WTC11 (cell line): Measurements from ENCODE around the gene ARID1A. TPM values are rescaled to one million over a fixed set of nuclear protein-coding genes. Genes with fewer than 3 reads are reported as not detected.

Source experiments
- ATAC-seq: fragments of 200-7000 bp; cut with Tn5 transposase; 2 replicates; pipeline ENCODE4 v1.10.0; 2021; ENCODE audit warnings: mild to moderate bottlenecking, moderate library complexity
- CTCF ChIA-PET: fragments of 300-600 bp; sonication (Branson Sonifier 250); formaldehyde crosslinking; loops from one replicate; lab custom pipeline; 2021; ENCODE audit warnings: antibody characterized with exemption; lab: Charles Lee
- POLR2A ChIA-PET: fragments of 350-600 bp; sonication (Branson Sonifier 250); formaldehyde crosslinking; loops from one replicate; lab custom pipeline; 2021; ENCODE audit warnings: antibody characterized with exemption; lab: Charles Lee
- DNase-seq: peaks from one replicate; pipeline ENCODE4 v3.0.0; 2021; ENCODE audit warnings: low spot score
- H3K27ac Mint-ChIP-seq: 2 replicates; pipeline ENCODE4 v1.8.0; 2021; ENCODE audit warnings: mixed read lengths
- H3K27me3 Mint-ChIP-seq: 2 replicates; pipeline ENCODE4 v1.8.0; 2021; ENCODE audit warnings: low read depth, mild to moderate bottlenecking, moderate library complexity, mixed read lengths
- H3K36me3 Mint-ChIP-seq: 2 replicates; pipeline ENCODE4 v1.8.0; 2021; ENCODE audit warnings: mixed read lengths
- H3K4me1 Mint-ChIP-seq: 2 replicates; pipeline ENCODE4 v1.8.0; 2022; ENCODE audit warnings: mixed read lengths
- H3K4me3 Mint-ChIP-seq: 2 replicates; pipeline ENCODE4 v1.8.0; 2021; ENCODE audit warnings: mild to moderate bottlenecking, moderate library complexity, mixed read lengths
- H3K9me3 Mint-ChIP-seq: 2 replicates; pipeline ENCODE4 v1.8.0; 2021; ENCODE audit warnings: mixed read lengths
- AFF4 ChIP-seq: sonication (generic); formaldehyde crosslinking; IDR thresholded peaks from 2 replicates; pipeline ENCODE4 v1.8.1; 2023; ENCODE audit warnings: mild to moderate bottlenecking, missing genetic modification reagents, borderline replicate concordance
- ATF3 ChIP-seq: sonication (generic); formaldehyde crosslinking; conservative IDR thresholded peaks from 2 replicates; pipeline ENCODE4 v1.8.1; 2022; ENCODE audit warnings: mild to moderate bottlenecking, missing genetic modification reagents
- E2F1 ChIP-seq: sonication (generic); formaldehyde crosslinking; IDR thresholded peaks from 2 replicates; pipeline ENCODE4 v1.8.0; 2022; ENCODE audit warnings: mild to moderate bottlenecking, missing genetic modification reagents
- E2F5 ChIP-seq: sonication (generic); formaldehyde crosslinking; IDR thresholded peaks from 2 replicates; pipeline ENCODE4 v1.8.1; 2022; ENCODE audit warnings: mild to moderate bottlenecking, moderate library complexity, missing genetic modification reagents
- MLX ChIP-seq: sonication (generic); formaldehyde crosslinking; IDR thresholded peaks from 2 replicates; pipeline ENCODE4 v1.8.1; 2023; ENCODE audit warnings: mild to moderate bottlenecking, missing genetic modification reagents, moderate library complexity
- NFATC4 ChIP-seq: fragments of 250-450 bp; sonication (Bioruptor Pico); IDR thresholded peaks from 2 replicates; pipeline ENCODE4 v1.9.0; 2021; ENCODE audit warnings: mild to moderate bottlenecking
- NFYB ChIP-seq: sonication (generic); formaldehyde crosslinking; conservative IDR thresholded peaks from 2 replicates; pipeline ENCODE4 v1.8.0; 2022; ENCODE audit warnings: low read depth, missing genetic modification reagents
- NR2C2 ChIP-seq: sonication (generic); formaldehyde crosslinking; IDR thresholded peaks from 2 replicates; pipeline ENCODE4 v1.8.0; 2022; ENCODE audit warnings: mild to moderate bottlenecking, missing genetic modification reagents
- OVOL2 ChIP-seq: fragments of 250-450 bp; sonication (Bioruptor Pico); IDR thresholded peaks from 2 replicates; pipeline ENCODE4 v1.9.0; 2021; ENCODE audit warnings: mild to moderate bottlenecking, borderline replicate concordance
- SMAD4 ChIP-seq: sonication (generic); formaldehyde crosslinking; IDR thresholded peaks from 2 replicates; pipeline ENCODE4 v1.8.0; 2022; ENCODE audit warnings: mild to moderate bottlenecking, missing genetic modification reagents
- TCF7 ChIP-seq: sonication (generic); formaldehyde crosslinking; IDR thresholded peaks from 2 replicates; pipeline ENCODE4 v1.8.0; 2022; ENCODE audit warnings: mild to moderate bottlenecking, low read depth, missing genetic modification reagents, moderate library complexity
- USF2 ChIP-seq: sonication (generic); formaldehyde crosslinking; IDR thresholded peaks from 2 replicates; pipeline ENCODE4 v1.8.1; 2023; ENCODE audit warnings: mild to moderate bottlenecking, missing genetic modification reagents, moderate library complexity
- ZNF138 ChIP-seq: sonication (generic); formaldehyde crosslinking; conservative IDR thresholded peaks from 2 replicates; pipeline ENCODE4 v1.8.1; 2022; ENCODE audit warnings: mild to moderate bottlenecking, moderate library complexity, missing genetic modification reagents
- ZNF532 ChIP-seq: fragments of 250-450 bp; sonication (Bioruptor Pico); IDR thresholded peaks from 2 replicates; pipeline ENCODE4 v1.9.0; 2021; ENCODE audit warnings: mild to moderate bottlenecking, borderline replicate concordance
- total RNA-seq: library from RNA; stranded (reverse); gene quantifications from 3 replicates; pipeline ENCODE4 v1.2.3, GENCODE V29; 2021

Gene ARID1A
- total RNA-seq, 1 experiment from 2014 or later: 98.0 TPM

- ChIA-PET POLR2A (no interaction called here), CTCF (no interaction called here)
- Mint-ChIP-seq H3K4me1 (peaks cover 67% of the 10 kb centered on the region), H3K36me3 (0 out of 2 replicates have a peak, but pooled peaks cover 7% of the 10 kb centered on the region), H3K27ac (peak overlapping the region; percentile 16; the same call in 1 of the 2 replicates), H3K4me3 (no peak overlapping the region), H3K27me3 (no peaks in the 10 kb centered on the region), H3K9me3 (no peaks in the 10 kb centered on the region)
- ATAC-seq (no peak), DNase-seq (no peak)
- TF ChIP-seq E2F5 (CRISPR knock-in tag) (no peak), ZNF138 (CRISPR knock-in tag) (no peak), E2F1 (no peak), NFYB (CRISPR knock-in tag) (no peak), SMAD4 (CRISPR knock-in tag) (no peak), OVOL2 (CRISPR knock-in tag) (no peak), USF2 (CRISPR knock-in tag) (no peak), TCF7 (CRISPR knock-in tag) (no peak), ATF3 (no peak), NFATC4 (no peak), AFF4 (CRISPR knock-in tag) (no peak), MLX (CRISPR knock-in tag) (no peak)
Observed at GRCh38 chr1:26717017-26717491, 21.2 kb downstream of the ARID1A start.

- ChIA-PET POLR2A (interaction anchor here (1.5 kb wide), 1 partner anchor 8 kb away, joined by 4 read pairs; no protein-coding TSS in a partner anchor), CTCF (interaction anchor here (0.6 to 1.0 kb wide), 3 partner anchors 28 to 117 kb away, joined by 3 to 4 read pairs (median 3); no protein-coding TSS in a partner anchor)
- no peak for ATAC-seq
- Mint-ChIP-seq H3K27me3 (no peaks in the 10 kb centered on the region), H3K4me3 (no peak overlapping the region), H3K27ac (peak overlapping the region; percentile 57; the same call in 1 of the 2 replicates), H3K9me3 (no peaks in the 10 kb centered on the region), H3K4me1 (peaks cover 77% of the 10 kb centered on the region), H3K36me3 (0 out of 2 replicates have a peak, but pooled peaks cover 5% of the 10 kb centered on the region)
- TF ChIP-seq NR2C2 (CRISPR knock-in tag): no peak
- no peak for TF ChIP-seq ZNF532 (CRISPR knock-in tag)
- DNase-seq: no peak
Observed at GRCh38 chr1:26719205-26719604, 23.4 kb downstream of the ARID1A start.
